T-helper 2 cell (primary cell): ENCODE data around the gene MDM4.
"Not testable (repeated sequence)": the region's sequence is repeated elsewhere in the genome, so short reads cannot be mapped to it uniquely, and the experiment has no call there.

Experiments
- DNase-seq, 5 experiments: peaks; one replicate each; pipeline versions ENCODE4 v3.0.0 to v3.0.0-alpha.2; 2012 to 2022

The MDM4 gene

DNA sequence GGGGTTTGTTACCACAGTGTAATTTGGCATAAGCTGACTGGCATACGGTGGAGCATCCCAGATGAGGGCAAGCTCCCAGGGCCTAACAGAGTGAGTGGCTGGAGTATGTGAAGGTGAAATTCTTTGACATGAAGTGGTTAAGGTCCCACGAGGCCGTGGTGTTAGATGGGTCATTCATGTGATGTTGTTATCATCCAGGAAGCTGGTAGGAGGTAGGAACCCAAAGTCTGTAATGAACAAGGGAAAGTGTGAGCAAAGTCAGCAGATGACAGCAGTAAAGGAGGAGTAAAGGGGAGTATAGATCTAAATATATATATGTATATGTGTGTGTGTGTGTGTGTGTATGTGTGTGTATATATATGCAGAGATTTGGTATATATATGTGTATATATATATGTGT is 47.6 kb downstream of the MDM4 start:
- DNase-seq = no peak

DNA sequence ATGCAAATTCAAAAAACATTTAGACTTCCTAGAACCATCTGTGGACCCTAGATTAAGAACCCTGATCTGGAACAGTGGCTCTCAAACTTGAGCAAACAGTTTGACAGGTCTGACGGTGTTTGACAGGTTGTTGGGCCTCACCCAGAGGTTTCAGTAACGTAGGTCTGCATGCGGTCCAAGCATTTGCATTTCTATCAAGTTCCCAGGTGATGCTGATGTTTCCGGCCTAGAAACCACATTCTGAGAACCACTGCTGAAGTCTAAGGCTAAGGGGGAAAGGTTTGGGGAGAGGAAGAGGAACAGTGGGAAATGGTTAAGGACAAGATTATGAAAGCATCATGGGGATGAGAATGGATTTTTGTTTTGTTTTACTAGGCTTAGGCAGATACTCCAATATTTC is 48.6 kb downstream of the MDM4 start:
- peak in 2 of 5 experiments; percentile 23 to 80 for DNase-seq

DNA sequence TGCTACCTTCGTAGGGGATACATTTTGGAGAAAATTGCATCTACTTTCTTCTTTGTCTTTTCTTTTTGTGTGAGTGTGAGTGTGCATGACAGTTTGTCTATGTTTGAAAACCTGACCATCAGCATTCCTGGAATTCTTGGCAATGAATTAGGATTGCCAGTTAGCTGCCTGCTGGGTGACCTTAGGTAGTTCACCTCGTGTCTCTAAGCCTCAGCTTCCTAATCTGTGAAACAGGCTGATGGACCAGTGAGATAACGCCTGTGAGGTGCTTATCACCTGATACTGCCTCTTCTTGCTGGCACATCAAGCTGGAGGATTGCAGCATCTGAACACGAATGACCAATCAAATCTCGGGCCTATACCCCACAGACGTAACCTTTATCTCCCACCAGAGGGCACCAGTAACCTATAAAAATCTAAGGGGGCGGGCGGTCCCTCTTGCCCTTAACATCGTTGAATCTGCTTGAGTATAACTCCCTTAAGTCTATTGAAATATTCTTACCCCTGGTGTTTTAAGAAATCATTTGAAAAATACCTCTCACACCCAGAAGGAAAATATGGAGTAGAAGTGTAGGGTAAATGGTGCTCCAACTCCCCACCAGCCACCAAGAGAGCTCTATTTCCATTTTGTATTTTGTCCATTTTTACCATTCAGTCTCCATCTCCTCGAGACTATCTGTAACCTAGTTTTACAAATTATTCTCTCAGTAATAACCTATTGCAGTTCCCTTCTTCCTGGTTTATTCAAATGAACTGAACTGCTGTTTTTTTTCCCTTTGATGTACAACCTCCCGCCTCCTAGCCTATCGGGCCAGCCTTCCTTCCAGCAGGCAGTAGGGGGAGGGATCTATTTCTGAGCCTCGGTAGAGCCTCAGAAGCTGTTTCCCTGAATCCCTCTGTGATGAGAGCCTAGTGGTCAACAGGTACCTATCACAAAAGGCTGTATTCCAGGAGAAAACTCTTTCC is 49.7 kb downstream of the MDM4 start:
- DNase-seq = peak in 4 of 5 experiments; percentile 21 to 91 (median 45)

DNA sequence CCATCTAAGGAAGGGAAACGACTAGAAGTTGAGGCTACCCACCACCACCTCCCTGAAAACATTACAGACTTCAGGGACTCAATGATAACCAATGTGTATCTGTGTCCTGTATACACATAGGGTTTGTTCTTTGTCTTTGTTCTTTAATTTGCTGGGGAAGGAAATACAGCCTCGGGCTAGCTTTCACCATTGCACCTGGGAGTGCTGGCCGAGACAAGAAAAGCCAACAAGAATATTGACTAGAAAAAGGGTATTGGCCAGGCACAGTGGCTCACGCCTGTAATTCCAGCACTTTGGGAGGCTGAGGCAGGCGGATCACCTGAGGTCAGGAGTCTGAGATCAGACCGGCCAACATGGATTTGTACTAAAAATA is 50.4 kb downstream of the MDM4 start:
- DNase-seq = no peak

DNA sequence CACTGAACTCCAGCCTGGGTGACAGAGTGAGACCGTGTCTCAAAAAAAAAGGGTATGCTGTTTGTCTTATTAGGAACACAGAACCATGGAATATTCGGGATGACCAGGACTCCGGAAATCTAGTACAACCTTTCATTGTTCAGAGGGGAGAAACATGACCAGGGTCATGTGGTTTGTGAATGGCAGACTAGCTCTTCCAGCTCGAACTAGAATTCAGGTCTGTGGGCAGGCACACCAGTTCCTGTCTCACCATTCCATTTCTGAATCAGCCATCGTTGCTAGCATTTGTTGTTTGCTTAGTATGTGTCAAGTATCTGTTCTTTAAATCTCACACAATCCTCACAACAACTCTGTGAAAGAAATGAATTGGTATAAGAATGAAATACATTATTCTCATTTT is 50.9 kb downstream of the MDM4 start:
- DNase-seq = peak in 1 of 5 experiments; percentile 90

DNA sequence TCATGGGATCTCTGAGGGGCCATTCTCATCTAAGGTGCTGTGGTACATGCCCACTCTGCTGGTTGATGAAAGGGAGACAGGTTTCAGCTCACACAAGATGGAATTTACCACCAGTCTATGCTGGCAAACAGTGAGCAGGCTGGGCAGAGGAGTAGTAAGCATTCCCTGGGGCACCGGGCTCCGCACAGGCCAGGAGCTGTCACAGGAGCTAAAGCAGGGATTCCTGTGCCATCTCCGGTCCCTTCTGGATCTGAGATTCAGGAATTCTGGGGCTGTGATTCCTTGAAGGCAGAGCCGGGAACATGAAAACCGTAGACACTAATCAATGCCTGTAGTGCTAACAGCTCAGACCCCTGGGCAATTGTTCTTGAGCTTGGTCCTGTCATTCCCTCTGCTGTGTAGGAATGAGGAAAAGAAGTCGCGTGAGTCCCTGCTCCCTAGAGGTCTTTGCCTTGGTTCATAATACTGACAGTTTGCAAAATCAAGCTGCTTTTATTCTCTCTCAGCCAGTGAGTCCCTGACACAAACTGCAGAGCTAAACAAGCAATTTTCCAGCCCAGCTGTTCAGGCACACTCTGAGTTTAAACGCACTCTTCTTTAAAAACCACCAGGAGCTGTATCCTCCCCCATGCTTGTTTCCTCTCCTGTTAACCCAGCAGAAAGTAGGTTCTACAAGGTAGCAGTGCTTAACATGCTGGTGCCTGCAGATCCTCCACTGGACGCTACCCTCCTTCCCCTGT is 52.5 kb downstream of the MDM4 start:
- no peak for DNase-seq

DNA sequence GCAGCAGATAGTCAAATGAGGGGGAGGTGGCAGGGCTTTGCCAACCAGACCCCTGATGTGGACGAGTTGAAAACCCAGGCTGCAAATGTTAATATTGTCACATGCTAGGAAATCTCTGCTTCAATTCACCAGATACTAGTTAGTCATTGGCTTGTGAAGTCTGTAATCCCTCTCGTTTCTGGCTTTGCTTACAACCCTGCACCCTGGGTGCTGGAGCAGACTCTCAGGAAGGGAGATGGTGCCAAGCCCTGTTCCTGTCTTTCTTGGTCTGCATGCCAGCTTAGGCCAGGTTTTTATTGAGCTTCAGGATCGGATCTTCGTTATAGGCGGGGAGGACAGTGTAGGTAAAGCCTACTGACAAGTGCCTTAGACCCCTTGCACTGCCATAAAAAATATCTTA is 53.3 kb downstream of the MDM4 start:
- DNase-seq = no peak

DNA sequence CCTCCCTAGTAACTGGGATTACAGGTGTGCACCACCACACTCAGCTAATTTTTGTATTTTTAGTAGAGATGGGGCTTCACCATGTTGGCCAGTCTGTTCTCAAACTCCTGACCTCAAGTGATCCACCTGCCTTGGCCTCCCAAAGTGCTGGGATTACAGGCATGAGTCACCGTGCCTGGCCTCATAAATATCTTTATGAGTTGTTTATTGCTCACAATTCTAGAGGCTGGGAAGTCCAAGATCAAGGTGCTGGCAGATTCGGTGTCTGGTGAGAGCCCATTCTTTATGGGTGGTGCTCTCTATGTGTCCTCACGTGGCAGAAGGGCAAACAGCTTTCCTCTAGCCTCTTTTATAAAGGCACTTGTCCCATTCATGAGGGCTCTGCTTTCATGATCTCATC is 53.8 kb downstream of the MDM4 start:
- DNase-seq = not testable (repeated sequence)

DNA sequence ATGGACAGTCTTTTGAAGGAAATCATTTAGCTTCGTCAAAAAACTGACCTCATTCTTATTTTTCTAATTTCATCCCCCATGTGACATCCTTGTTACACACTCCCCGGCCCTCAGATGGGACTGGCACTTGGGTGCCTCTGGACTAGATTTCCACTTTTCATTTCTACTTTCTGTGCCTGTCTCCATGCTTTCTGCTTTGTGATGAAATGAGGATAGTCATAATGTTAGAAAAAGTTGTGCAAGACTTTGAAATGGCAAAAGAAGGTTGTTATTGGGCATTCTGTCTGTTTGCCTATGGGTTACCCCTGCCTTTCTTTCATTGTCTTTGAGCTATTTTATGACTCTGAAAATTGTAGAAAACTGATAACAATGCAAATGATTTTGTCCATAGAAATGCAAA is 54.9 kb downstream of the MDM4 start:
- DNase-seq = no peak

DNA sequence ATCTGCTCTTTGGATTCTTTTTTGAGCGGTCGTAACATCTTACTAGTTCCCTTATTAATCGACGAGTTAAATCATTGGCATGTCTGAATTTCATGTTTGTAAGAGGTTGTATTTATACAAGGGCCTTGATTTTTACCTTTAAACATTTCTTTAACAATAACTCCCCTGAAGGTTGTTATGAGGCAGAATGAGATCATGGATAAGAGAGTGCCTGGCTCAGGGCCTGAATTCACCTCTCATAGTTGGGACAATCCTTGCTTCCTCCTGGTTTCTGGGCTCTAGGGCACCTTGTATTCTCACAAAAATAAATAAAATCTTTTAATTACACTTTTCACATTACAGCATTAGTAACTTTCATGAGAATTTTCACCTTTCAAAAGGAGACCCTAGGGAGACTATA is 55.4 kb downstream of the MDM4 start:
- DNase-seq = no peak

DNA sequence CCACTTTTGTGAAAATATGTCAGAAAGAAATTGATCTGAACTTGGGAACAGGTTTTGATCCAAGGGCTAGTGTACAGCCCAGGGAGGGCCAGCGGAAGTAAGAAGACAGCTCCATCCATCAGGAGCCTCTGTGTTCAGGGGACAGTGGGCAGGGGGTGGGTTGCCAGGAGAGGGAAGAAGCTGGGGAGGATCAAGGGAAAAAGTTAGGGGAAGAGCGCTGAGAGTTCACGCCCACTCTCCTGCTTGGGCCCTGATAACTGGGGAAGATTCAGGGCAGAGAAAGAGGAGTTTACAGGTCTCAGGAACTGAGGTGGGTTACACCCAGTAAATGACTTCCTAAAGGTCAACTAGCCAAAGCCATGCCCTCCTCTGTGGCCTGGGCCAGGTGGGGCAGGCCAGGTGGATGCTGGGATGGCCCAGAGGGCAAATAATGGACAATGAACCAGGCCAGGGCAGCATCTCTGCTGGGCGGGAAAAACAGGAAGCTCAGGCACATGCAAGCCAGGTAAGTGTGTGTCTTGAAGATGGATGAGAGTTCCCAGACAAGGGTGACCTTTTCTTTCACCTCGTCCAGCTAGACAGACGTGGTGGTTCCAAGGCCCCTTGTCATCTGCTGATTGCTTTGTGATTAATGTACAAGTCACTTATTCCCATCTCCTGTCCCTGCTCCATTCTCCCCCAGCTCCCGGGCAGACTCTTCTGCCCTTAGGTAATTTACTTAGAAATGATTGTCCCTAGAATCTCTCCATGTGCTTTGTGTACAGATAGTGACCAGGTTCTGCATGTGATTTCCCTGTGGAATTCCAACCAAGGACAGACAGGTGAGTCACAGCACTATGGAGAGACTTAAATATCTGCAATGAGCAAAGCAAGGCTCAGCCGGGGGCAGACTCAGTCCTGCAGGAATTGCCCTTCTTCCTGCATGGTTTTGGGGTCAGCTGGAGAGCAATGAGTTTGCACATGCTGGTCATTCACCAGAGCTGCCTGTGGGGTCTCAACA is 57.0 kb downstream of the MDM4 start:
- no peak for DNase-seq

DNA sequence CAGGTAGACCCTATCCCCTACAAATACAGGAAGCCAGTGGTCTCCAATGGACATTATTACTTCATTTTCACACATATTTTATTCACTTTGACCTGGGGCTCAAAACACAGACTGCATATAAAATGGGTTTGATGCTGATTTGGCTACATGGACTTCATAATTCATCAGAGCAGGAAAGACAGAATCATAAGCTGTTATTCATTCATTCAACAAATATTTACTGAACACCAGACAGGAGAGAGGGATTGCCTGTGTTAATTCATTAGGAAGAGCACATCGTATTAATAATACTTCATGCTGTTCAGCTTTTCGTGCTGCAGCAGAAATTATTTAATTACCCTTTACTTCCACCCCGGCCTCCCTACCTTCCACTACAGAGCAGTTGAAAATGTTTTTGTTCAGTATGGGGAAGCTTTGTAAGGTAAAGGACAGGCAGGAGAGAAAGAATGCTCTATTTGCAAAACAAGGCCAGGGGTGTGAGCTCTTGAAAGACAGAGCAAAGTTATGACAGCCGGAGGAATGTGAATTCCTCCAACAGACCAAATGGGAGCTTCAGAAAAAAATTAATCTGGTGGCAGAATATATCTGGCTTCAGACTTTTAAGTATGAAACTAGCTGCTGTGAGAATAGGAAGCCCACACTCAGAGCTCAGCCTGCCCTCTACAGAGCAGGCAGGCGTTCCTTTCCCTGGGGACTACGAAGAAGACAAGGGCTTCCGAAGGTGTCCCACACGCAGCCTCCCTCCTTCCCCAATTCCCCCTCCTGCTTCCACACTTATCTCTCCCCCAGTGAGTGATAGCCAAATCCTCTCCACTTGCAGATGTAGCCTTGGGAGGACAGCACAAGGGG is 58.0 kb downstream of the MDM4 start:
- no peak for DNase-seq

DNA sequence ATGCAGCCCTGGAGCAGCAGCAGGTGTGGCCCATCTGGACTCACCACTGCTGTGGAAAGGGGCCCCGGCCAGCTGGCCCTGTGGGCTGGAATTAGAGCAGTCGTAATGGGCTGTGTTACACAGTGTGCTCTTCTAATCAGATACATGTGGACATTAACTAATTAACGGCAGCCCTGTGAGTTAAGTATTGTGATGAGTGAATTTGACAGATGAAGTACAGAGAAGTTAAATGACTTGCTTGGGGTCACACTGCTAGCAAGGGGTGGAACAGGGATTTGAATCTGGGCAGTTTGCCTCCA is 58.6 kb downstream of the MDM4 start:
- DNase-seq = no peak

DNA sequence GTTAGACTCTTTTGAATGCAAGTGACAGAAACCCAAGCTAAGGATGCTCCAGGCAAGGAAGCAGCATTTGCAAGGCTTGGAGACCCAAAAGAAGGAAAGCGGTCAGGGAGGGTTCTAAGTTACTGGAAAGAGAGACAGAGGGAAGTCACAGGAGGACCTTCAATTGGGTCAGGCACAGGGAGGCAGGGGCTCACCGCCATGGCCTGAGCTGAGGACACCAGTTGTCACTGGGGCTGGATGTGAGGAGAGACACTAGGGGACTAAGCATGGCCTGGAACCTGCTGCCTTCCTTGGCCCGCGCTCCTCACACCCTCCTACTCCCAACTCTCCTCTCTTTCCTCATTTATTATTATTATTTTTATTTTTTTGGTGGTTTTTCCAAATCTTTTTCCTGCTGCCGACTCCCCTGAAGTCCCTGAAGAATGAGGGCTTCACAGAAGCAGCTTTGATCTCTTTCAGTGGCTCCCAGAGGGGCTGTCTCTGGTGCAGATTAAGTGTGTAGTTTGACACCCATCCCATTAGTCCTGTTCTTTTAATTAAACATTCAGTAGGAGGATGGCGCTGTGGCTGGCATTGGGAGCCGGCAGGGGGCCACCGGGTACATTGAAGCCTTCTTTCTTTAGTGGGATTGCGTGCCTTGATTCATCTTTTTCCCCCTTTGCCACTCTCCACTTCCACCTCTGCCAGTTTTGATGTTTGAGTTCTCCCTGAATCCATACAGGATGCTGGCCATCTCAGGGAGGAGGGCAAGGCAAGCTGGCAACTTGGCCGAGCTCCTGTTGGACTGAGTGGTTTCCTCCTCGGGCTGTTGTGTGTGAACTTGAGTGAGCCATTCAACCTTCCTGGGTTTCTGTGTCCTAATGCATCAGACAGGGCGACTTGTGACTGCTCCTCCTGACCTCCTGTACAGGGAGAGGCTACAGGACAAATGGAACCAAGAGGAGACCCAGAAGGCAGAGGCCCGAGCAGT is 59.3 kb downstream of the MDM4 start:
- no peak for DNase-seq

DNA sequence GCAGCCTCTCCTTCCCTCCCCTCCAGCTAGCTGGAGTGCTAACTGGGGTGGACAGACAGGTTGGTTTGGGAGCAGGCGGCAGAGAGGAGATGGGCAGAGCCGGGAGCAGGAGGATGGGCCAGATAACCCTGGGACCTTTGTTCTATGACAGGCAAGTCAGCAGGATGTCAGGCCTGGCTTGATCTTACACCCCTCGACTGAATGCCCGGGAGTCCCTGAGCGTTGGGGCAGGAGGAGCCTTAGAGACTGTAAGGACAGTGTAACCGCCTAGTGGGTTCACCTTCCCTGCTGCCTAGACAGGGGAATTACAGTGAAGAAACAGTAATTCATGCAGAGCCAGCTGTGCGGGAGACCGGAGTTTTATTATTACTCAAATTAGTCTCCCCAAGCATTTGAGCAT is 60.2 kb downstream of the MDM4 start:
- DNase-seq = no peak

DNA sequence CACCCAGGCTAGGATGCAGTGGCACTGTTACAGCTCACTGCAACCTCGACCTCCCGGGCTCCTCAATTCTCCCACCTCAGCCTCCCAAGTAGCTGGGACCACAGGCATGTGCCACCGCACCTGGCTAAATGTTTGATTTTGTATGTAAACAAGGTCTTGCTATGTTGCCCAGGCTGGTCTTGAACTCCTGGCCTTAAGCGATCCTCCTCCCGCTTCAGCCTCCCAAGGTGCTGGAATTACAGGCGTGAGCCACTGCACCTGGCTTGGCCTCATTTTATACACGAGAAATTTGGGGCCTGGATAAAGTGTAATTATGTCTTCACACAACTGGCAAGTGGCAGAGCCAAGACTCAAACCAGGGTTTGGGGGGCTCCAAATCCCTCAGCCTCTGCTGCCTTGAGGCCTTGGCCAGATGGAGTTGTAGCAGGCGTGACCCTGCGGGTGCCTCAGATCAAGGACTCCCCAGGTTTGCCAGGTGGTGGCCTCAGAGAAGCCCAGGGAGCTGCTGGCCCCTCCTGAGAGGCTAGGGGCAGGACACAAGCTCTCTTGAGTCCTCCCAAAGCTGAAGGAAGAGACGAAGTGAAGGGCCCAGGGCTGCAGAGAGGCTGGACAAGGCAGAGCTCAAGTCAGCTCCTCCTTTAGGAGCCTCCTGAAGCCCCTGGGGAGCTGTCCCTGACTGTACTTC is 61.7 kb downstream of the MDM4 start:
- DNase-seq = no peak

DNA sequence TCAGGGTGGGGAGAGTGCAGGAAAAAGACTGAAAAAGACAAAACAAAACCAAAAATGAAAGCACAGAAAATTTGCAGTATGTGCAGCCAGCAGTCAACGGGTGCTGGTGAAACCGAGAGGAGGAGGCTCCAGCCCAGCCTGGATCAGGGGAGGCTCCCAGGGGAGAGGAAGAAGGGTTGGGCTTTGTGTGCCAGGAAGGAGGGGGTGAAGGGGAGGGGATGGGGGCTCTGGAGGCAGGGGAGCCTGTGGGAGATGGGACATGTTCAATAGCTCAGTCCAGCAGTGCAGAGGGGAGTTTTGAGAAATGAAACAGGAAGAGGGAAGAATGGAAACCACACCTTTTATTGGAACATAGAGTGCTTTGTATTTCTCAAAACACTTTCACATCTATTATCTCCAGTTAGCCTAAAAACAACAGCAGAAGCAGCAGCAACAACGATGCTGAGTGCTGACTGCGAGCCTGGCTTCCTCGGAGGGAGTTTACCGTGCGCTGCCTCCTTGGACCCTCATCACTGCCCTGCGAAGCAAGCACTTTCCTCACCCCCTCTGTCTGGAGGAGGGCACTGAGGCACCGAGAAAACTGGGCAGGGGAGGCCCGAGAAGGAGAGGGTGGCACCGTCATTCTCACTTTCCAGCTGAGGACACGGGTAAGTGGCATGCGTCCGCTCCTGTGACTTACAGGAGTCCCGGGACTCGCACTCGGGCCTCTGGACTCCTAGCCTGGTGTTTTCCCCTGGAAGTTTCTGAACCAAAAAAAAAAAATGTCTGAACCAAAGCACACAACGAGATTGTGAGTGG is 62.9 kb downstream of the MDM4 start:
- DNase-seq = peak in 1 of 5 experiments; percentile 61

DNA sequence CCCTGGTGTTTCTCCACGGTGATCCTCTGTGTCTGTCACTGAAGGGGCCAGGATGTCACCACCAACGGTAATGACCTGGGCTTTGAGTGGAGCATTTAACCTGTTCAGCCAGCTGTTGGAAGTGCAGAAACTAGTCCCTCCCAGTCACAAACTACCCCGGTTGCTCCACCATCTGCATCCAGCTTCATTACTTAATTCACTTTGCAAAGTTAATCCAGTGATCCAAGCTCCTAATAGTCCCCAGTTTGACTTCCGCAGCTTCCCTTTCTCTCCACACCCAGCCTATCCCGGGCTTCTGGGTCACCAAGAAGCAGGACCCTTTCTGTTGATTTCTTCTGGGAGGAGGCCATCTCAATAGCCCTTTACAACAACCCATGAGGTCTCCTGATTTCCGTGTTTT is 63.5 kb downstream of the MDM4 start:
- DNase-seq = no peak

DNA sequence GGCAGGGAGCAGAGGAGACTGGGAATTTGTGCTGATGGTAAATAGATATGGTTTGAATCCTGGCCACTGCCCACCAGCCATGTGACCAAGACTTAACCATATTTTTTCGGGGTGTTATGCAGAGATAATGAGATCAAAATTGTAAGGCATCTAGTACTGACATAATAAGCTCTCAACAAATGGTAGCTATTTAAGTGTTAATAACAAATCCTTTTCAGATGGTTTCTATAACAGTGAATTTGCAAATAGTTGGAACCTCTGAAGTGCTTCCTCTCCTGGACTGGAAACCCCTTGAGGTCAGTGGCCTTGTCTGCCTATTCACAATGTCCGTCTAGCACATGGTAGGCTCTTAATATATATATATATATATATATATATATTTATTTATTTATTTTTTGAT is 64.7 kb downstream of the MDM4 start:
- DNase-seq = no peak
